Measurements from ENCODE around the gene CHPF. TPM values are rescaled to one million over a fixed set of nuclear protein-coding genes. Genes with fewer than 3 reads are reported as not detected.

CHPF gene
- total RNA-seq, 1 experiment from 2014 or later: 78.2 TPM

DNA sequence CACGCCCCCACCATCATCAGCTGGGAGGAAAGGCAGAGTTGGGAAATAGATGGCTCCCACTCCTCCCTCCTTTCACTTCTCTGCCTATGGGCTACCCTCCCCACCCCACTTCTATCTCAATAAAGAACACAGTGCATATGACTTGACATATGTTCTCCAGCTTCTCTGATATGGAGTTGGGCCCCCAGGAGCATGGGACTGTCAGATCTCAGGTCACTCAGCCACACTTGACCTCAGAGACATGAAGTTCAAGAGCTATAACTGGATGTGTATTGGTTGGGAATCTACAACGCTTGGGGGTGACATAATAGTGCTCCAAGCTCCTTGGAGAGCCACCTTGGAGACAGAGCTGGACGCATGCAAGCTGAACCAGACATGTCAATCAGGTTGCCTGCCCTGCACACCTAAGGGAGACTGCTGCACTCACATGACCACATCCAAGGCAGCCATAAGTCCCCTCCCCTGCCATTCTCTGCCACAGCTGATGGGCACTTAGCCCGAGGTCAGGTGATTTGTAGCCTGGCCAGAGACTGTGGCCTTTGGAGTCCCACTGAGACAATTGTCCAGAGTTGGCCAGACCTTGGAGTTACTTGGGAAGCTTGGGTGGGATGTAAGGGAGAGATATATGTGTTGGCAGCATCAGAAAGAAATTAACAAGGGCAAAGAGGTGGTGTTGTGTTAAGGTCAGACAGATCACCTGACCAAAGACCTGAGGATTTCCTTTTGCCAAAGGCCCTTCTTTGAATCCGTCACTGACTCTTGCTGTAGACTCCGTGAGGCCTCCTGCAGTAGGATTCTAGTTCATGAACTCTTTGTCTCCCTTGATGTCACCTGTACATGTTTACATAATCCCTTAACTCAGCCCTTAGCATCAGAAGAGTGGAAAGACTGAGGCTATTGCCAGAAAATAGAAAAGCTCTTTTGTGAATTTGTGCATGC, 32.2 kb upstream of the CHPF start:
- no peak for DNase-seq
- H3K27ac ChIP-seq: no peak overlapping the region
- no peaks in the 10 kb centered on the region for H3K27me3 ChIP-seq (ENCODE audit: insufficient read depth, low read depth)
- H3K36me3 ChIP-seq (ENCODE audit: low read depth): no peaks in the 10 kb centered on the region
- TF ChIP-seq, protein P1, sequence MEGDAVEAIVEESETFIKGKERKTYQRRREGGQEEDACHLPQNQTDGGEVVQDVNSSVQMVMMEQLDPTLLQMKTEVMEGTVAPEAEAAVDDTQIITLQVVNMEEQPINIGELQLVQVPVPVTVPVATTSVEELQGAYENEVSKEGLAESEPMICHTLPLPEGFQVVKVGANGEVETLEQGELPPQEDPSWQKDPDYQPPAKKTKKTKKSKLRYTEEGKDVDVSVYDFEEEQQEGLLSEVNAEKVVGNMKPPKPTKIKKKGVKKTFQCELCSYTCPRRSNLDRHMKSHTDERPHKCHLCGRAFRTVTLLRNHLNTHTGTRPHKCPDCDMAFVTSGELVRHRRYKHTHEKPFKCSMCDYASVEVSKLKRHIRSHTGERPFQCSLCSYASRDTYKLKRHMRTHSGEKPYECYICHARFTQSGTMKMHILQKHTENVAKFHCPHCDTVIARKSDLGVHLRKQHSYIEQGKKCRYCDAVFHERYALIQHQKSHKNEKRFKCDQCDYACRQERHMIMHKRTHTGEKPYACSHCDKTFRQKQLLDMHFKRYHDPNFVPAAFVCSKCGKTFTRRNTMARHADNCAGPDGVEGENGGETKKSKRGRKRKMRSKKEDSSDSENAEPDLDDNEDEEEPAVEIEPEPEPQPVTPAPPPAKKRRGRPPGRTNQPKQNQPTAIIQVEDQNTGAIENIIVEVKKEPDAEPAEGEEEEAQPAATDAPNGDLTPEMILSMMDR (conservative IDR thresholded peaks at IDR 0.05): no peak
- ChIA-PET CTCF (no interaction called here), POLR2A (ENCODE audit: unreplicated experiment) (no interaction called here)
- intact Hi-C loops (cut with micrococcal nuclease; ENCODE audit: unreplicated experiment): no loop called here
- H3K4me1 ChIP-seq (replicated peaks; ENCODE audit: insufficient read depth): peaks cover 18% of the 10 kb centered on the region; the same call in 1 of the 2 replicates
- H3K79me2 ChIP-seq (ENCODE audit: low read depth): no peaks in the 10 kb centered on the region
- no peaks in the 10 kb centered on the region for H3K9me3 ChIP-seq (ENCODE audit: insufficient read depth, low read depth)
- no peaks in the 10 kb centered on the region for H3K9me2 ChIP-seq (ENCODE audit: insufficient read depth)
- no peak overlapping the region for H3K4me3 ChIP-seq
- BruUV-seq (replicated peaks): no TSS peak
- no peak overlapping the region for H2AFZ ChIP-seq
- no peak overlapping the region for H3K4me2 ChIP-seq
- no peaks in the 10 kb centered on the region for H3F3A ChIP-seq (ENCODE audit: insufficient read depth, low read depth)
- H4K20me1 ChIP-seq (ENCODE audit: insufficient read depth): no peaks in the 10 kb centered on the region

DNA sequence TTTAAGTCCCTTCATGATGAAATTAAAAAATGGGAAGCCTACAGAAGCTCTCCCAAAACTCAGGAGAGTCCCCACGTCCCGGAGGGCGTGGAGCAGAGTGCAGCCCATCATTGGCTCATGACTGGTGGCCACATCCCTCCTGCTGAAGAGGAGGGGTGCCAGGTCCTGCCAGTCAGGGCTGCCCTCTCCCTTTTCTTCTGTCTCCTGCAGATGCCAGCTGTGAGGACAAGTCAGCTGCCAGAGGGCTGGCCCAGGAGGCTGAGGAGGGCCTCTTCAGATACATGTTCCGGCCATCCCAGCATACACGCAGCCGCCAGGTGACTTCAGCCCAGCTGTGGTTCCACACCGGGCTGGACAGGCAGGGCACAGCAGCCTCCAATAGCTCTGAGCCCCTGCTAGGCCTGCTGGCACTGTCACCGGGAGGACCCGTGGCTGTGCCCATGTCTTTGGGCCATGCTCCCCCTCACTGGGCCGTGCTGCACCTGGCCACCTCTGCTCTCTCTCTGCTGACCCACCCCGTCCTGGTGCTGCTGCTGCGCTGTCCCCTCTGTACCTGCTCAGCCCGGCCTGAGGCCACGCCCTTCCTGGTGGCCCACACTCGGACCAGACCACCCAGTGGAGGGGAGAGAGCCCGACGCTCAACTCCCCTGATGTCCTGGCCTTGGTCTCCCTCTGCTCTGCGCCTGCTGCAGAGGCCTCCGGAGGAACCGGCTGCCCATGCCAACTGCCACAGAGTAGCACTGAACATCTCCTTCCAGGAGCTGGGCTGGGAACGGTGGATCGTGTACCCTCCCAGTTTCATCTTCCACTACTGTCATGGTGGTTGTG, 31.1 kb upstream of the CHPF start:
- Histone ChIP-seq H3K9me3 (ENCODE audit: insufficient read depth, low read depth) (no peaks in the 10 kb centered on the region), H2AFZ (no peak overlapping the region), H3F3A (ENCODE audit: insufficient read depth, low read depth) (peaks cover under 1% of the 10 kb centered on the region; the same call in 1 of the 2 replicates), H3K4me3 (no peak overlapping the region), H3K9me2 (ENCODE audit: insufficient read depth) (no peaks in the 10 kb centered on the region), H4K20me1 (ENCODE audit: insufficient read depth) (no peaks in the 10 kb centered on the region), H3K4me1 (replicated peaks; ENCODE audit: insufficient read depth) (peaks cover 21% of the 10 kb centered on the region), H3K27me3 (ENCODE audit: insufficient read depth, low read depth) (no peaks in the 10 kb centered on the region), H3K4me2 (no peak overlapping the region), H3K36me3 (ENCODE audit: low read depth) (no peaks in the 10 kb centered on the region), H3K79me2 (ENCODE audit: low read depth) (peaks cover 7% of the 10 kb centered on the region), H3K27ac (no peak overlapping the region)
- DNase-seq: no peak
- TF ChIP-seq, protein P1 (conservative IDR thresholded peaks at IDR 0.05): no peak
- TF ChIP-seq EZH2 (IDR thresholded peaks at IDR 0.05; ENCODE audit: low read depth): no peak
- intact Hi-C loops (cut with micrococcal nuclease; ENCODE audit: unreplicated experiment): no loop called here
- ChIA-PET POLR2A (ENCODE audit: unreplicated experiment) (no interaction called here), CTCF (interaction anchor here (0.5 to 0.6 kb wide), 2 partner anchors 9 to 276 kb away, joined by 3 to 6 read pairs; no protein-coding TSS in a partner anchor)
- BruUV-seq (replicated peaks): no TSS peak

DNA sequence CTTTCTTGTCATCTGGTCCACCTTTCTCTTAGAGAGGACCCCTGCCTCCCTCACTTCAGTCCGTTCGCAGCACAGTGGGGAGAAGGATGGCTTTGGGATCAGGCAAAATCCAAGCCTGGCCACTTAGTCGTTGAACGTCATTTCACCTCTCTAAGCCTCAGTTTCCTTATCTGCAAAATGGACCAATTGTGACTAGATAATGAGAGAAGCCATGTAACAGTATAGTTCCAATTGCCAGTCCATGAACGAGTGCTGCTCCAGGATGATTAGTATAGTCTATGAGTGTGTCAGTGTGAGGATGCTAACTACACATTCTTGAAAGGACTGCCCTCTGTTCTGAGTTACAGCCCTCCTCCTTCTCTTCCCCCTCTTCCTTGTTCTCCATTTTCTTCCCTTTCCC, 29.6 kb upstream of the CHPF start:
- no peak overlapping the region for H2AFZ ChIP-seq
- ChIA-PET POLR2A (ENCODE audit: unreplicated experiment) (no interaction called here), CTCF (no interaction called here)
- no peaks in the 10 kb centered on the region for H3K36me3 ChIP-seq (ENCODE audit: low read depth)
- H4K20me1 ChIP-seq (ENCODE audit: insufficient read depth): no peaks in the 10 kb centered on the region
- no peak overlapping the region for H3K27ac ChIP-seq
- no peak overlapping the region for H3K4me3 ChIP-seq
- peaks cover 13% of the 10 kb centered on the region for H3K79me2 ChIP-seq (ENCODE audit: low read depth)
- no TSS peak for BruUV-seq (replicated peaks)
- H3K9me2 ChIP-seq (ENCODE audit: insufficient read depth): no peaks in the 10 kb centered on the region
- H3K4me2 ChIP-seq: no peak overlapping the region
- intact Hi-C loops (cut with micrococcal nuclease; ENCODE audit: unreplicated experiment): no loop called here
- H3K9me3 ChIP-seq (ENCODE audit: insufficient read depth, low read depth): no peaks in the 10 kb centered on the region
- TF ChIP-seq EZH2 (IDR thresholded peaks at IDR 0.05; ENCODE audit: low read depth): no peak
- TF ChIP-seq, protein P1 (conservative IDR thresholded peaks at IDR 0.05): no peak
- DNase-seq: no peak
- peaks cover 27% of the 10 kb centered on the region for H3K4me1 ChIP-seq (replicated peaks; ENCODE audit: insufficient read depth)
- H3K27me3 ChIP-seq (ENCODE audit: insufficient read depth, low read depth): no peaks in the 10 kb centered on the region
- peaks cover 13% of the 10 kb centered on the region for H3F3A ChIP-seq (ENCODE audit: insufficient read depth, low read depth)
